A549 (cell line): Measurements from ENCODE around the gene DCUN1D5. TPM values are rescaled to one million over a fixed set of nuclear protein-coding genes. Genes with fewer than 3 reads are reported as not detected.

Experiments
- ATAC-seq, 2 experiments: fragments of 200-7000 bp in 1 of 2; fragments of >200 bp in 1 of 2; cut with Nextera tagmentation in 1 of 2; cut with Tn5 transposase in 1 of 2; 3 replicates each; pipeline versions ENCODE4 v1.8.0 to v1.9.1; 2018 to 2020; ENCODE audit warnings: mild to moderate bottlenecking in 1 of 2, moderate library complexity in 1 of 2
- CTCF ChIA-PET: fragments of 300-600 bp; sonication (Branson Sonifier 250); formaldehyde crosslinking; extraction: SDS; loops from one replicate; lab custom pipeline; 2021; ENCODE audit warnings: antibody characterized with exemption, inconsistent platforms; lab: Yijun Ruan, JAX
- POLR2A ChIA-PET: fragments of 350-600 bp; formaldehyde crosslinking; extraction: SDS; loops from one replicate; lab custom pipeline; 2021; ENCODE audit warnings: antibody characterized with exemption, inconsistent platforms; lab: Yijun Ruan, JAX
- DNase-seq, 2 experiments: peaks; one replicate each; pipeline versions ENCODE4 v3.0.0 to v3.0.0-alpha.2; 2011 to 2016; ENCODE audit warnings: low read depth in 1 of 2, low spot score in 1 of 2
- FAIRE-seq: peaks from 2 replicates; lab custom pipeline; 2011; peaks lifted over from hg19 to GRCh38; lab: Jason Lieb, UNC
- H3K27ac ChIP-seq, 2 experiments: fragments of >200 bp; sonication (Bioruptor Twin); formaldehyde crosslinking; 3 replicates each; pipeline ENCODE4 v1.5.1; 2016 to 2017
- H3K4me1 ChIP-seq: fragments of >200 bp; sonication (Bioruptor Twin); formaldehyde crosslinking; 3 replicates; pipeline ENCODE4 v1.6.1; 2016
- H3K4me2 ChIP-seq: fragments of >200 bp; sonication (Bioruptor Twin); formaldehyde crosslinking; 3 replicates; pipeline ENCODE4 v1.6.1; 2016
- H3K4me3 ChIP-seq: fragments of >200 bp; sonication (Bioruptor Twin); formaldehyde crosslinking; 3 replicates; pipeline ENCODE4 v1.5.1; 2016
- H3K9me3 ChIP-seq: fragments of >200 bp; sonication (Bioruptor Twin); formaldehyde crosslinking; 3 replicates; pipeline ENCODE4 v1.6.1; 2016
- CHD2 ChIP-seq: fragments of 150-350 bp; IDR thresholded peaks from 2 replicates; pipeline ENCODE4 v1.6.1; 2014; ENCODE audit warnings: low read length; ENCODE audit not compliant: partially characterized antibody
- EHF ChIP-seq: fragments of 250-450 bp; sonication (Bioruptor Pico); IDR thresholded peaks from 2 replicates; pipeline ENCODE4 v1.5.0; 2020; ENCODE audit warnings: mild to moderate bottlenecking
- EP300 ChIP-seq, 2 experiments: fragments of >200 bp; sonication (Bioruptor Twin); formaldehyde crosslinking; IDR thresholded peaks; 2 replicates in 1 of 2; 3 replicates in 1 of 2; pipeline ENCODE4 v1.6.1; 2016 to 2017
- FOSL2 ChIP-seq, 2 experiments: fragments of 450-650 bp in 1 of 2; fragments of >200 bp in 1 of 2; sonication (Bioruptor Twin) in 1 of 2; formaldehyde crosslinking; IDR thresholded peaks; 2 replicates each; pipeline versions ENCODE4 v1.5.0 to v1.6.1; 2016 to 2020; ENCODE audit warnings: mild to moderate bottlenecking in 1 of 2, moderate library complexity in 1 of 2
- HEYL ChIP-seq: fragments of 250-450 bp; sonication (Bioruptor Pico); IDR thresholded peaks from 2 replicates; pipeline ENCODE4 v1.8.0; 2021; ENCODE audit warnings: mild to moderate bottlenecking, moderate library complexity
- NPAS2 ChIP-seq: fragments of 250-450 bp; sonication (Bioruptor Pico); IDR thresholded peaks from 2 replicates; pipeline ENCODE4 v1.8.0; 2022; ENCODE audit warnings: mild to moderate bottlenecking, moderate library complexity, borderline replicate concordance
- RAD21 ChIP-seq, 2 experiments: fragments of >200 bp in 1 of 2; sonication (Bioruptor Twin) in 1 of 2; formaldehyde crosslinking in 1 of 2; IDR thresholded peaks in 1 of 2; conservative IDR thresholded peaks in 1 of 2; 2 replicates in 1 of 2; 3 replicates in 1 of 2; pipeline ENCODE4 v1.6.1; 2012 to 2018; ENCODE audit warnings: inconsistent platforms in 1 of 2
- RARB ChIP-seq: fragments of 250-450 bp; sonication (Bioruptor Pico); IDR thresholded peaks from 2 replicates; pipeline ENCODE4 v1.8.0; 2021; ENCODE audit warnings: mild to moderate bottlenecking, moderate library complexity
- RCOR1 ChIP-seq: fragments of 150-350 bp; IDR thresholded peaks from 2 replicates; pipeline ENCODE4 v1.6.1; 2014; ENCODE audit warnings: antibody characterized with exemption, low read length, low read depth
- RNF2 ChIP-seq: fragments of 200-600 bp; sonication (generic); IDR thresholded peaks from 2 replicates; pipeline ENCODE4 v1.6.1; 2016; ENCODE audit warnings: low read depth, mild to moderate bottlenecking, antibody characterized with exemption, moderate library complexity, borderline replicate concordance
- SMC3 ChIP-seq: fragments of >200 bp; sonication (Bioruptor Twin); formaldehyde crosslinking; IDR thresholded peaks from 3 replicates; pipeline ENCODE4 v1.6.1; 2018; ENCODE audit warnings: inconsistent platforms
- ZNF302 ChIP-seq: fragments of 250-450 bp; sonication (Bioruptor Pico); IDR thresholded peaks from 2 replicates; pipeline ENCODE4 v1.9.0; 2021; ENCODE audit warnings: inconsistent platforms, mild to moderate bottlenecking, moderate library complexity
- WGBS: methylation state at CpG from one replicate; pipeline ENCODE4 v1.1.6; 2017; ENCODE audit errors: missing lambda C conversion rate; 5-methylcytosine and 5-hydroxymethylcytosine counted together
- polyA plus RNA-seq, 4 experiments: library from polyadenylated mRNA; depleted of rRNA in 3 of 4; stranded (reverse); fragments of >200 nt; fragmentation: RNase III in 1 of 4; extraction: RNeasy Plus Mini Kit Qiagen cat#74134 plus additional on column Dnase treatment in 1 of 4; gene quantifications; 2 replicates in 3 of 4; 3 replicates in 1 of 4; pipeline ENCODE4 v1.2.3, GENCODE V29; 2011 to 2017
- TF ChIP-seq, protein P1 (sequence below): IDR thresholded peaks from 2 replicates; pipeline ENCODE4 v1.6.1; 2012; ENCODE audit warnings: low read depth, borderline replicate concordance
- TF ChIP-seq, protein P2 (sequence below): fragments of 250-450 bp; sonication (Bioruptor Pico); IDR thresholded peaks from 2 replicates; pipeline ENCODE4 v1.5.0; 2021; ENCODE audit warnings: mild to moderate bottlenecking, moderate library complexity, borderline replicate concordance
- TF ChIP-seq, protein P3 (sequence below): fragments of 200-600 bp; sonication (generic); IDR thresholded peaks from 2 replicates; pipeline ENCODE4 v1.6.1; 2016; ENCODE audit warnings: antibody characterized with exemption, mild to moderate bottlenecking, moderate library complexity
- TF ChIP-seq, protein P4 (sequence below): IDR thresholded peaks from 2 replicates; pipeline ENCODE4 v1.6.1; 2012
- TF ChIP-seq, protein P5 (sequence below): fragments of >200 bp; sonication (Bioruptor Twin); formaldehyde crosslinking; IDR thresholded peaks from 3 replicates; pipeline ENCODE4 v1.5.1; 2016
- TF ChIP-seq, protein P6 (sequence below): fragments of >200 bp; sonication (Bioruptor Twin); formaldehyde crosslinking; IDR thresholded peaks from 3 replicates; pipeline ENCODE4 v1.6.1; 2016

The DCUN1D5 gene
- polyA plus RNA-seq, 2 of the 4 experiments (the other 2 are of a cell fraction), result 48.9 to 78.0 TPM

DNA sequence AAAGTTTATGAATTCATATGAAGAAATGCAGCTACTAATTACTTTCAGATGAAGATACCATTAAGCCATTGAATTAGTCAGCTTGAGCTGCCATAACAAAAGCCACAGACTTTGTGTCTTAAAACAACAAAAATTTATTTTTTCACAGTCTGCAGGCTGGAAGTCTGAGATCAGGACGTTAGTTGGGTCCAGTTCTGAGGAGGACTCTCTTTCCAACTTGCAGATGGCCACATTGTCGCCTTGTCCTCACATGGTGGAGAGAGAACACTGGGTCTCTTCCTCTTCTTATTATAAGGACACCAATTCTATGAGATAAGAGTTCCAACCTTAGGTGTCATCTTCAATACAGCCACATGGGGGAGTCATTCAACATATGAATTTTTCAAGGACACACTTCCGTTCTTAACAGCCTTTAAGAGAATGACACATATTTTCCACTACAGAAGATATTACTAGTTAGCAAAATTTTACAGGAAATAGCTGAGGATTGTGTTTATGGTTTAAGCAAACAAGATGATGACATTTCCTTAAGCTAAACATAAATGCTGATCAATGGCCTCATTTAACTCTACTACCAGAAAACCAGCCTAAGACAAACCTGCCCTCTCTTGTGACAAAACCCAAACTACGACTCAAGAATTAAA lies 56.0 kb downstream of the DCUN1D5 start:
- no peak overlapping the region for H3K27ac ChIP-seq
- FAIRE-seq, result no peak
- POLR2A ChIA-PET, result no interaction called here

More for the DNA sequence above, 56.0 kb downstream of the DCUN1D5 start:
- CTCF ChIA-PET, result interaction anchor here (0.6 to 1.8 kb wide), 6 partner anchors 9 to 302 kb away, joined by 3 to 6 read pairs (median 4); no protein-coding TSS in a partner anchor
- no peaks in the 10 kb centered on the region for H3K4me1 ChIP-seq
- TF ChIP-seq RNF2, result no peak
- TF ChIP-seq RAD21 (conservative IDR thresholded peaks at IDR 0.05 in 1 of 2, IDR thresholded peaks at IDR 0.05 in 1 of 2), result peak; percentile 29 to 46; a peak in 3 of 5 replicates
- TF ChIP-seq, protein P1, sequence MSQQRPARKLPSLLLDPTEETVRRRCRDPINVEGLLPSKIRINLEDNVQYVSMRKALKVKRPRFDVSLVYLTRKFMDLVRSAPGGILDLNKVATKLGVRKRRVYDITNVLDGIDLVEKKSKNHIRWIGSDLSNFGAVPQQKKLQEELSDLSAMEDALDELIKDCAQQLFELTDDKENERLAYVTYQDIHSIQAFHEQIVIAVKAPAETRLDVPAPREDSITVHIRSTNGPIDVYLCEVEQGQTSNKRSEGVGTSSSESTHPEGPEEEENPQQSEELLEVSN, result no peak
- TF ChIP-seq, protein P2, sequence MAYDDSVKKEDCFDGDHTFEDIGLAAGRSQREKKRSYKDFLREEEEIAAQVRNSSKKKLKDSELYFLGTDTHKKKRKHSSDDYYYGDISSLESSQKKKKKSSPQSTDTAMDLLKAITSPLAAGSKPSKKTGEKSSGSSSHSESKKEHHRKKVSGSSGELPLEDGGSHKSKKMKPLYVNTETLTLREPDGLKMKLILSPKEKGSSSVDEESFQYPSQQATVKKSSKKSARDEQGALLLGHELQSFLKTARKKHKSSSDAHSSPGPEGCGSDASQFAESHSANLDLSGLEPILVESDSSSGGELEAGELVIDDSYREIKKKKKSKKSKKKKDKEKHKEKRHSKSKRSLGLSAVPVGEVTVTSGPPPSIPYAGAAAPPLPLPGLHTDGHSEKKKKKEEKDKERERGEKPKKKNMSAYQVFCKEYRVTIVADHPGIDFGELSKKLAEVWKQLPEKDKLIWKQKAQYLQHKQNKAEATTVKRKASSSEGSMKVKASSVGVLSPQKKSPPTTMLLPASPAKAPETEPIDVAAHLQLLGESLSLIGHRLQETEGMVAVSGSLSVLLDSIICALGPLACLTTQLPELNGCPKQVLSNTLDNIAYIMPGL, result no peak
- no peak for TF ChIP-seq EP300 (IDR thresholded peaks at IDR 0.05)
- TF ChIP-seq CHD2, result no peak
- no peak for TF ChIP-seq NPAS2
- TF ChIP-seq RARB (CRISPR knock-in tag), result no peak
- 0 out of 3 replicates have a peak, but pooled peaks have one; percentile 13 for TF ChIP-seq SMC3
- TF ChIP-seq, protein P3, sequence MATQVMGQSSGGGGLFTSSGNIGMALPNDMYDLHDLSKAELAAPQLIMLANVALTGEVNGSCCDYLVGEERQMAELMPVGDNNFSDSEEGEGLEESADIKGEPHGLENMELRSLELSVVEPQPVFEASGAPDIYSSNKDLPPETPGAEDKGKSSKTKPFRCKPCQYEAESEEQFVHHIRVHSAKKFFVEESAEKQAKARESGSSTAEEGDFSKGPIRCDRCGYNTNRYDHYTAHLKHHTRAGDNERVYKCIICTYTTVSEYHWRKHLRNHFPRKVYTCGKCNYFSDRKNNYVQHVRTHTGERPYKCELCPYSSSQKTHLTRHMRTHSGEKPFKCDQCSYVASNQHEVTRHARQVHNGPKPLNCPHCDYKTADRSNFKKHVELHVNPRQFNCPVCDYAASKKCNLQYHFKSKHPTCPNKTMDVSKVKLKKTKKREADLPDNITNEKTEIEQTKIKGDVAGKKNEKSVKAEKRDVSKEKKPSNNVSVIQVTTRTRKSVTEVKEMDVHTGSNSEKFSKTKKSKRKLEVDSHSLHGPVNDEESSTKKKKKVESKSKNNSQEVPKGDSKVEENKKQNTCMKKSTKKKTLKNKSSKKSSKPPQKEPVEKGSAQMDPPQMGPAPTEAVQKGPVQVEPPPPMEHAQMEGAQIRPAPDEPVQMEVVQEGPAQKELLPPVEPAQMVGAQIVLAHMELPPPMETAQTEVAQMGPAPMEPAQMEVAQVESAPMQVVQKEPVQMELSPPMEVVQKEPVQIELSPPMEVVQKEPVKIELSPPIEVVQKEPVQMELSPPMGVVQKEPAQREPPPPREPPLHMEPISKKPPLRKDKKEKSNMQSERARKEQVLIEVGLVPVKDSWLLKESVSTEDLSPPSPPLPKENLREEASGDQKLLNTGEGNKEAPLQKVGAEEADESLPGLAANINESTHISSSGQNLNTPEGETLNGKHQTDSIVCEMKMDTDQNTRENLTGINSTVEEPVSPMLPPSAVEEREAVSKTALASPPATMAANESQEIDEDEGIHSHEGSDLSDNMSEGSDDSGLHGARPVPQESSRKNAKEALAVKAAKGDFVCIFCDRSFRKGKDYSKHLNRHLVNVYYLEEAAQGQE, result no peak
- TF ChIP-seq, protein P4, sequence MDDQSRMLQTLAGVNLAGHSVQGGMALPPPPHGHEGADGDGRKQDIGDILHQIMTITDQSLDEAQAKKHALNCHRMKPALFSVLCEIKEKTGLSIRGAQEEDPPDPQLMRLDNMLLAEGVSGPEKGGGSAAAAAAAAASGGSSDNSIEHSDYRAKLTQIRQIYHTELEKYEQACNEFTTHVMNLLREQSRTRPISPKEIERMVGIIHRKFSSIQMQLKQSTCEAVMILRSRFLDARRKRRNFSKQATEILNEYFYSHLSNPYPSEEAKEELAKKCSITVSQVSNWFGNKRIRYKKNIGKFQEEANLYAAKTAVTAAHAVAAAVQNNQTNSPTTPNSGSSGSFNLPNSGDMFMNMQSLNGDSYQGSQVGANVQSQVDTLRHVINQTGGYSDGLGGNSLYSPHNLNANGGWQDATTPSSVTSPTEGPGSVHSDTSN, result no peak
- TF ChIP-seq RCOR1, result no peak
- TF ChIP-seq FOSL2 (IDR thresholded peaks at IDR 0.05), result no peak
- 0 out of 2 replicates have a peak, but pooled peaks have one; percentile 16 for TF ChIP-seq FOSL2 (CRISPR knock-in tag; IDR thresholded peaks at IDR 0.05)
- TF ChIP-seq, protein P5, sequence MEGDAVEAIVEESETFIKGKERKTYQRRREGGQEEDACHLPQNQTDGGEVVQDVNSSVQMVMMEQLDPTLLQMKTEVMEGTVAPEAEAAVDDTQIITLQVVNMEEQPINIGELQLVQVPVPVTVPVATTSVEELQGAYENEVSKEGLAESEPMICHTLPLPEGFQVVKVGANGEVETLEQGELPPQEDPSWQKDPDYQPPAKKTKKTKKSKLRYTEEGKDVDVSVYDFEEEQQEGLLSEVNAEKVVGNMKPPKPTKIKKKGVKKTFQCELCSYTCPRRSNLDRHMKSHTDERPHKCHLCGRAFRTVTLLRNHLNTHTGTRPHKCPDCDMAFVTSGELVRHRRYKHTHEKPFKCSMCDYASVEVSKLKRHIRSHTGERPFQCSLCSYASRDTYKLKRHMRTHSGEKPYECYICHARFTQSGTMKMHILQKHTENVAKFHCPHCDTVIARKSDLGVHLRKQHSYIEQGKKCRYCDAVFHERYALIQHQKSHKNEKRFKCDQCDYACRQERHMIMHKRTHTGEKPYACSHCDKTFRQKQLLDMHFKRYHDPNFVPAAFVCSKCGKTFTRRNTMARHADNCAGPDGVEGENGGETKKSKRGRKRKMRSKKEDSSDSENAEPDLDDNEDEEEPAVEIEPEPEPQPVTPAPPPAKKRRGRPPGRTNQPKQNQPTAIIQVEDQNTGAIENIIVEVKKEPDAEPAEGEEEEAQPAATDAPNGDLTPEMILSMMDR, result peak; percentile 47
- TF ChIP-seq EHF (CRISPR knock-in tag), result no peak
- no peak for TF ChIP-seq ZNF302 (CRISPR knock-in tag)
- TF ChIP-seq, protein P6, sequence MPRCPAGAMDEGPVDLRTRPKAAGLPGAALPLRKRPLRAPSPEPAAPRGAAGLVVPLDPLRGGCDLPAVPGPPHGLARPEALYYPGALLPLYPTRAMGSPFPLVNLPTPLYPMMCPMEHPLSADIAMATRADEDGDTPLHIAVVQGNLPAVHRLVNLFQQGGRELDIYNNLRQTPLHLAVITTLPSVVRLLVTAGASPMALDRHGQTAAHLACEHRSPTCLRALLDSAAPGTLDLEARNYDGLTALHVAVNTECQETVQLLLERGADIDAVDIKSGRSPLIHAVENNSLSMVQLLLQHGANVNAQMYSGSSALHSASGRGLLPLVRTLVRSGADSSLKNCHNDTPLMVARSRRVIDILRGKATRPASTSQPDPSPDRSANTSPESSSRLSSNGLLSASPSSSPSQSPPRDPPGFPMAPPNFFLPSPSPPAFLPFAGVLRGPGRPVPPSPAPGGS, result no peak
- TF ChIP-seq HEYL (CRISPR knock-in tag), result no peak
- peak; percentile 74 to 78 for ATAC-seq
- peak overlapping the region; percentile 35; the same call in 1 of the 3 replicates for H3K4me2 ChIP-seq
- H3K9me3 ChIP-seq, result no peaks in the 10 kb centered on the region
- DNase-seq, result peak; percentile 11 to 69
- WGBS, result 7% methylated on average over 4 of the region's 4 CpGs
- no peak overlapping the region for H3K4me3 ChIP-seq
